ENCODE results near the gene EFNB3.

DNA sequence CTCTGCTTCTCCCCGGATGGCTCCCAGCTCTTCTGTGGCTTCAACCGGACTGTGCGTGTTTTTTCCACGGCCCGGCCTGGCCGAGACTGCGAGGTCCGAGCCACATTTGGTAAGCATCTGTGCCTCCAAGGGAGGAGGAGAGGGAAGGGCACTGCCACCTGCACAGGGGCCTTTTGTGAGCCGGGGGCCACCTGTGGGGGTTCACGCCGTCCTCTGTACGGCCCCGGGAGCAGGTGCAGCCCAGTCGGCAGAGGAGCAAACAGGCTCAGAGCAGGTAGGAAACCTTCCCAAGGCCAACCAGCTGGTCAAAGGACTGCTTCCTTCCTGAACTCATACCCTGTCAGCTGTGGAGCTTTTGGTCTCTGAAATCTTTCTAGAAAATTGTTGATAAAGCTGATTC is 3.3 kb upstream of the EFNB3 start:
- TF ChIP-seq SUZ12 (IDR thresholded peaks at IDR 0.05; ENCODE audit: extremely low read depth, insufficient read depth, insufficient read length) (no peak), ZNF274 (IDR thresholded peaks at IDR 0.05; ENCODE audit: low read depth, low read length) (no peak), YY1 (IDR thresholded peaks at IDR 0.05; ENCODE audit: insufficient read depth, insufficient read length) (no peak)

All from NT2/D1 (cell line).